ENCODE measurements around the gene ZNF593OS.

ZNF593OS gene

GRCh38 chr1:26145041-26145959, 26.3 kb downstream of the ZNF593OS start:
- Histone ChIP-seq H3K27me3 (ENCODE audit: control insufficient read depth in 1 of 2, insufficient read depth in 2 of 2, low read length in 2 of 2) (peaks cover 3 to 4% of the 10 kb centered on the region in 2 donors), H3K9me3 (ENCODE audit: control insufficient read depth in 1 of 2, low read length in 2 of 2) (no peaks in the 10 kb centered on the region), H3K36me3 (ENCODE audit: control insufficient read depth in 1 of 2, insufficient read depth in 2 of 2, low read length in 2 of 2) (no peaks in the 10 kb centered on the region), H3K9ac (ENCODE audit: low read depth in 1 of 2, low read length in 2 of 2) (peak overlapping the region in 1 of 2 donors; percentile 9), H3K4me3 (ENCODE audit: low read depth in 1 of 2, low read length in 2 of 2) (no peak overlapping the region), H3K4me1 (ENCODE audit: control insufficient read depth in 1 of 2, insufficient read depth in 2 of 2, low read length in 2 of 2) (peaks cover 0 to 3% of the 10 kb centered on the region in 2 donors), H3K27ac (ENCODE audit: low read depth, low read length) (no peak overlapping the region)

GRCh38 chr1:26142159-26142558, 29.5 kb downstream of the ZNF593OS start:
- H3K9ac ChIP-seq (ENCODE audit: low read depth in 1 of 2, low read length in 2 of 2), result no peak overlapping the region
- H3K4me3 ChIP-seq (ENCODE audit: low read depth in 1 of 2, low read length in 2 of 2), result no peak overlapping the region
- no peaks in the 10 kb centered on the region for H3K36me3 ChIP-seq (ENCODE audit: control insufficient read depth in 1 of 2, insufficient read depth in 2 of 2, low read length in 2 of 2)

GRCh38 chr1:26138974-26139558, 32.6 kb downstream of the ZNF593OS start:
- Histone ChIP-seq H3K36me3 (ENCODE audit: control insufficient read depth in 1 of 2, insufficient read depth in 2 of 2, low read length in 2 of 2) (no peaks in the 10 kb centered on the region), H3K9me3 (ENCODE audit: control insufficient read depth in 1 of 2, low read length in 2 of 2) (no peaks in the 10 kb centered on the region), H3K9ac (ENCODE audit: low read depth in 1 of 2, low read length in 2 of 2) (no peak overlapping the region), H3K27me3 (ENCODE audit: control insufficient read depth in 1 of 2, insufficient read depth in 2 of 2, low read length in 2 of 2) (no peaks in the 10 kb centered on the region), H3K27ac (ENCODE audit: low read depth, low read length) (no peak overlapping the region), H3K4me1 (ENCODE audit: control insufficient read depth in 1 of 2, insufficient read depth in 2 of 2, low read length in 2 of 2) (no peaks in the 10 kb centered on the region), H3K4me3 (ENCODE audit: low read depth in 1 of 2, low read length in 2 of 2) (no peak overlapping the region)

More at GRCh38 chr1:26142159-26142558, 29.5 kb downstream of the ZNF593OS start:
- Histone ChIP-seq H3K4me1 (ENCODE audit: control insufficient read depth in 1 of 2, insufficient read depth in 2 of 2, low read length in 2 of 2) (peaks cover 0 to 3% of the 10 kb centered on the region in 2 donors), H3K27me3 (ENCODE audit: control insufficient read depth in 1 of 2, insufficient read depth in 2 of 2, low read length in 2 of 2) (peaks cover 0 to 3% of the 10 kb centered on the region in 2 donors), H3K9me3 (ENCODE audit: control insufficient read depth in 1 of 2, low read length in 2 of 2) (no peaks in the 10 kb centered on the region), H3K27ac (ENCODE audit: low read depth, low read length) (no peak overlapping the region)

GRCh38 chr1:26134466-26134865, 37.2 kb downstream of the ZNF593OS start:
- Histone ChIP-seq H3K4me3 (ENCODE audit: low read depth in 1 of 2, low read length in 2 of 2) (no peak overlapping the region), H3K27me3 (ENCODE audit: control insufficient read depth in 1 of 2, insufficient read depth in 2 of 2, low read length in 2 of 2) (no peaks in the 10 kb centered on the region), H3K27ac (ENCODE audit: low read depth, low read length) (no peak overlapping the region), H3K9me3 (ENCODE audit: control insufficient read depth in 1 of 2, low read length in 2 of 2) (no peaks in the 10 kb centered on the region), H3K36me3 (ENCODE audit: control insufficient read depth in 1 of 2, insufficient read depth in 2 of 2, low read length in 2 of 2) (no peaks in the 10 kb centered on the region), H3K4me1 (ENCODE audit: control insufficient read depth in 1 of 2, insufficient read depth in 2 of 2, low read length in 2 of 2) (no peaks in the 10 kb centered on the region), H3K9ac (ENCODE audit: low read depth in 1 of 2, low read length in 2 of 2) (no peak overlapping the region)

- Histone ChIP-seq H3K9me3 (ENCODE audit: control insufficient read depth in 1 of 2, low read length in 2 of 2) (no peaks in the 10 kb centered on the region), H3K4me3 (ENCODE audit: low read depth in 1 of 2, low read length in 2 of 2) (no peak overlapping the region)
Measured at GRCh38 chr1:26132834-26133167, 38.8 kb downstream of the ZNF593OS start.

GRCh38 chr1:26132128-26132833, 39.4 kb downstream of the ZNF593OS start:
- no peak overlapping the region for H3K4me3 ChIP-seq (ENCODE audit: low read depth in 1 of 2, low read length in 2 of 2)
- peaks cover 4 to 17% of the 10 kb centered on the region in 2 donors for H3K4me1 ChIP-seq (ENCODE audit: control insufficient read depth in 1 of 2, insufficient read depth in 2 of 2, low read length in 2 of 2)
- no peaks in the 10 kb centered on the region for H3K36me3 ChIP-seq (ENCODE audit: control insufficient read depth in 1 of 2, insufficient read depth in 2 of 2, low read length in 2 of 2)
- no peaks in the 10 kb centered on the region for H3K27me3 ChIP-seq (ENCODE audit: control insufficient read depth in 1 of 2, insufficient read depth in 2 of 2, low read length in 2 of 2)
- H3K9me3 ChIP-seq (ENCODE audit: control insufficient read depth in 1 of 2, low read length in 2 of 2), result no peaks in the 10 kb centered on the region
- no peak overlapping the region for H3K27ac ChIP-seq (ENCODE audit: low read depth, low read length)
- no peak overlapping the region for H3K9ac ChIP-seq (ENCODE audit: low read depth in 1 of 2, low read length in 2 of 2)

More at GRCh38 chr1:26132834-26133167, 38.8 kb downstream of the ZNF593OS start:
- no peaks in the 10 kb centered on the region for H3K36me3 ChIP-seq (ENCODE audit: control insufficient read depth in 1 of 2, insufficient read depth in 2 of 2, low read length in 2 of 2)
- no peak overlapping the region for H3K9ac ChIP-seq (ENCODE audit: low read depth in 1 of 2, low read length in 2 of 2)
- H3K27me3 ChIP-seq (ENCODE audit: control insufficient read depth in 1 of 2, insufficient read depth in 2 of 2, low read length in 2 of 2), result no peaks in the 10 kb centered on the region
- peaks cover 0 to 12% of the 10 kb centered on the region in 2 donors for H3K4me1 ChIP-seq (ENCODE audit: control insufficient read depth in 1 of 2, insufficient read depth in 2 of 2, low read length in 2 of 2)
- H3K27ac ChIP-seq (ENCODE audit: low read depth, low read length), result no peak overlapping the region

- no peak overlapping the region for H3K4me3 ChIP-seq (ENCODE audit: low read depth in 1 of 2, low read length in 2 of 2)
- no peak overlapping the region for H3K27ac ChIP-seq (ENCODE audit: low read depth, low read length)
- no peaks in the 10 kb centered on the region for H3K9me3 ChIP-seq (ENCODE audit: control insufficient read depth in 1 of 2, low read length in 2 of 2)
- H3K4me1 ChIP-seq (ENCODE audit: control insufficient read depth in 1 of 2, insufficient read depth in 2 of 2, low read length in 2 of 2), result peaks cover 16 to 25% of the 10 kb centered on the region in 2 donors
- no peak overlapping the region for H3K9ac ChIP-seq (ENCODE audit: low read depth in 1 of 2, low read length in 2 of 2)
- H3K27me3 ChIP-seq (ENCODE audit: control insufficient read depth in 1 of 2, insufficient read depth in 2 of 2, low read length in 2 of 2), result no peaks in the 10 kb centered on the region
- H3K36me3 ChIP-seq (ENCODE audit: control insufficient read depth in 1 of 2, insufficient read depth in 2 of 2, low read length in 2 of 2), result no peaks in the 10 kb centered on the region
Measured at GRCh38 chr1:26130695-26131094, 40.9 kb downstream of the ZNF593OS start.

GRCh38 chr1:26129778-26130177, 41.9 kb downstream of the ZNF593OS start:
- Histone ChIP-seq H3K36me3 (ENCODE audit: control insufficient read depth in 1 of 2, insufficient read depth in 2 of 2, low read length in 2 of 2) (peaks cover 0 to 2% of the 10 kb centered on the region in 2 donors), H3K27me3 (ENCODE audit: control insufficient read depth in 1 of 2, insufficient read depth in 2 of 2, low read length in 2 of 2) (no peaks in the 10 kb centered on the region), H3K9me3 (ENCODE audit: control insufficient read depth in 1 of 2, low read length in 2 of 2) (no peaks in the 10 kb centered on the region), H3K4me3 (ENCODE audit: low read depth in 1 of 2, low read length in 2 of 2) (no peak overlapping the region), H3K9ac (ENCODE audit: low read depth in 1 of 2, low read length in 2 of 2) (no peak overlapping the region), H3K27ac (ENCODE audit: low read depth, low read length) (no peak overlapping the region), H3K4me1 (ENCODE audit: control insufficient read depth in 1 of 2, insufficient read depth in 2 of 2, low read length in 2 of 2) (peaks cover 16 to 34% of the 10 kb centered on the region in 2 donors)

GRCh38 chr1:26127235-26128163, 44.1 kb downstream of the ZNF593OS start:
- Histone ChIP-seq H3K9me3 (ENCODE audit: control insufficient read depth in 1 of 2, low read length in 2 of 2) (no peaks in the 10 kb centered on the region), H3K4me1 (ENCODE audit: control insufficient read depth in 1 of 2, insufficient read depth in 2 of 2, low read length in 2 of 2) (peaks cover 21 to 51% of the 10 kb centered on the region in 2 donors), H3K36me3 (ENCODE audit: control insufficient read depth in 1 of 2, insufficient read depth in 2 of 2, low read length in 2 of 2) (peaks cover under 1 to 3% of the 10 kb centered on the region in 2 donors), H3K9ac (ENCODE audit: low read depth in 1 of 2, low read length in 2 of 2) (peak overlapping the region; percentile 56 to 62), H3K4me3 (ENCODE audit: low read depth in 1 of 2, low read length in 2 of 2) (peak overlapping the region; percentile 73 to 75), H3K27ac (ENCODE audit: low read depth, low read length) (peak overlapping the region; percentile 48), H3K27me3 (ENCODE audit: control insufficient read depth in 1 of 2, insufficient read depth in 2 of 2, low read length in 2 of 2) (no peaks in the 10 kb centered on the region)

Measured in duodenal mucosa (tissue), 2 donors.